GM19395 (cell line): ENCODE results near the gene MOB2.

Experiments used
- ATAC-seq: cut with Tn5 transposase; IDR thresholded peaks from one replicate; pipeline ENCODE4 v1.9.1; 2021; ENCODE audit warnings: mild to moderate bottlenecking, moderate library complexity; ENCODE audit not compliant: unreplicated experiment

Gene MOB2

DNA sequence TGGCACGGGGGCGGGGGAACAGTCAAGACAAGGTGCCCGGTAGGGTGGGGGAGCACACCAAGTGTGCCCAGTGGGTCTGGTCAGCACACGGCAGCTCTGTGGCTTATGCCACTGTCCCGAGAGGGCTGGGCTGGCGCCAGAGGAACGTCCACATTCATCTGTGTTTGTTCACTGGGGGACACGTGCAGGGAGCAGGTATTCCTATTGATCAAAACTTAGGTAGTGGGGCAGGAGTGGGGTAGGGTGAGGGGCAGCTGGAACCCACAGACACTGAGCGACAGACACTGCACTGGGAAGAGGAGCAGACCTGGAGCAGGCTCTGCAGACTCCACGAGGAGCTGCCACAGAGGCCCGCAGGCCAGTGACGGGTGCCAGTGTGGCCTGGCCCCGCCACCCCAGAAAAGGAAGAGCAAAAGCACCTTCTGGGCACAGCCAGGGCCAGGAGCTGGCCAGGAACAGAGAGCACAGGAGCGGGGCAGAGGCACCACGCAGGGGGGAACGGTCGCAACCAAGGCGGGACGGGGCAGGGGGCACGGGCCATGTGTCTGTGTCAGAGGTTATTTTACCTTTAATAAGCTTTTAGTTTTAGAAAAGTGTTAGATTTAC lies 2.1 kb upstream of the MOB2 start:
- ATAC-seq = no peak

DNA sequence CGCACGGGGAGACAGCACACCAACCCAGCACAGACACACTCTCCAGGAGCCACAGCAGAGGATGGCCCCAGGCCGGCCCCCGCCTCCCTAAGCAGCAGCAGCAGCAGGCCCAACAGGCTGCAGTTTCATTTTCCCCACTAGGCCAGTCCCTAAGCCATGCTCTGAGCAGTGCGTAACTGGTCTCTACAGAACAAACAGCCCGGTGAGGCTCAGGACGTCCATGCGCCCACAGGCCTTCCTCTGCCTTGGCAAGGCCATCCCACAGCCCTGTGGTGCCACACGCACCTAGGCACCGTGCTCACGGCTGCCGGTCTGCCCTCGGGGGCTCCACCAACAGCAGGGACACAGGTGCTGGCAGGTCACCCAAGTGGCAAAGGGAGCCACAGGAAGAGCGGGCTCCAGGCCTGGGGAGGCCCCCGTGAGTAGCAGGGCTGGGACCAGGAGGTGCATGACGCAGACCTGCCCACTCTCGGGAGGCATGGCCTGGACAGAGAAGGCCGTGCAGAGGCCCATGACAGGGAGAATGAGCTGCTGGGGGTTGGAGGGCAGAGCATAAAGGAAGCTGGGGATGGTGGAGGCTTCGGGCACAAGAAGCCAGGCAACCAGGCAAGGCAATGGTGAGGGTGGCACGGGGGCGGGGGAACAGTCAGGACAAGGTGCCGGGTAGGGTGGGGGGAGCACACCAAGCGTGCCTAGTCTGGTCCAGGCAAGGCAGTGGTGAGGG lies 1.4 kb upstream of the MOB2 start:
- no peak for ATAC-seq

DNA sequence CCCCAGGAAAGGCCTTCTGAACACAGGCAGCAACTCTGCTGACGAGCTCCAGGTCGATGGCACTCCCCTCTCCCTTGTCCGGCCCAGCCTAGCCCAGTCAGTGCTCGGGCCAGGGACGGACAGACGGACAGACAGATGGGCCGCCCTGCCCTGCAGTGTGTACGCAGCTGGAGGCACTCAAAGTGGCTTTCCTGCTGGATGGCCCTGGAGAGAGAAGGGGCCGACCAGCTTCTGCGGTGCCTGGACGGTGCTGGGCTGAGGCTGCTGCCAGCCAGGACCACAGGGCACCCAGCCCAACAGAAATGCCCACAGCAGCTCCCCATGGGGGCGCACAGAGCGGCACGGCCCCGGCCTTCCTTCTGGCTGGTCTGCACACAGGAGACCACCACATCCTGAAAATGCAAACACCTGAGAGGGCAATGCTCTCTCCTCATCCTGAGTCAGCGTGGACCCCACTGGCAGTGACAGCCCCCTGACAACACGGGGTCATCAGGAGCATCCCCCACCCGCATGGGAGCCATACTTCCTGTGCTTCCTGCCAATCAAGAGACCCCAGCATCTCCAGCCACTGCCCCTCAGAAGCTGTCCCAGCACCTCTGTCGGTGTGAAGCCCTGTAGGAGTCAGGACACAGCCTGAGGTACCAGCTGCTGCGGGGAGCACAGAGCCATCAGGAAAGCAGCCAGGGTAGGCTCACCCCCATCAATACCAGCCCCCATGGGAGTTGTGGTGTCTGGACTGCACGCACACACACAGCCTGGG lies 692 bp upstream of the MOB2 start:
- no peak for ATAC-seq

DNA sequence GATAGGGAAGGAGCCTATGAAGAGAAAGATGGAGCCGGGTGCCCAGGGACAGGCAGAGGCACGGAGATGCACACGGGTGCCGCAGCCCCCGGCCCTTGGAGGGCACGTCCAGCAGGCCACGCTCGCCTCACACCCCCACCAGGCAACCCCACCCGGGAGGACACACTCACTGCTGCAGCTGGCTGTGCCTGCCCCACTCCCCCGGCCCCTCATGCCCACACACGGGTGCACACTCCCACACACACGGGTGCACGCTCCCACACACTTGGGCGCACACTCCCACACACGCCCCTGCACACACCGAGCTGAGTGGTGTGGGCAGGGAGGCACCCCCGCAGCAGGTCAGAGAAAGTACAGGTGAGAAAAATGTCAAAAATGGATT lies 1.1 kb downstream of the MOB2 start:
- no peak for ATAC-seq

DNA sequence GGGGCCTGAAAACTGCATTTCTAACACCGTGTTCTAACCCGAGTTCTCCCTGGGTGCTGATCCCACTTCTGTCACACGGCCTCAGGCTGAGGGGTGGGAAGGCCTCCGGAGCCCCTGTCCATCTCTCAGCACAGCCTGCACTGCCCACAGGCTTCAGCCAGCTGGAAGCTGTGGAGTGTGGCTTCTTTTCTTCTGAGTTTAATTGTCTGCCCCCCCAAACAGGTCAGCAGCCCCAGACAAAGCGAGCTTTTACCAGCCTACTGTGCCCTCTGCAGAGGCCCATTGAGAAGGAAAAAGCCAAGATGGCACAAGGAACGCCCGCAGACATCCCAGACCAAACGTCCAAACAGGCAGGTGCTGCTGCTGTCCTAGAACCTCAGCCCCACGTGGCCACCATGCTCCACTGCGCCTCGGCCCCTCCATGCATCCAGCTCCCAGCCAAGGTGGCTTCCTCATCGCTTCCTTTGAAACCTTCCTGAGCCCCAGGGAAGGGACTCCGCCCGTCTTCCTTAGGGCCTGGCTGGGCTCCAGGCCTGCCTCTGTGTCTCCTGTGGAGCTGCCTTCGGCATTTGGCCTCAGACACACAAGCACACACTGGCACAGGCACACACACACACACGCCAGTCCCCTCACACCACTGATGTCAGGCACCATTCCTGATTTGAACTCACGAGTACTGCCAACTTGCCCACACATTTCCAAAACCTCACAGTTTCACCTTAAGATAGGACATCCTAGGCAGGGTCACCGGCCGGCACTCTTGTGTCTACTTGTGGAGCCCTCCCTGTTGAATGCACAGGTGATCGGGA lies 1.7 kb downstream of the MOB2 start:
- ATAC-seq = no peak

DNA sequence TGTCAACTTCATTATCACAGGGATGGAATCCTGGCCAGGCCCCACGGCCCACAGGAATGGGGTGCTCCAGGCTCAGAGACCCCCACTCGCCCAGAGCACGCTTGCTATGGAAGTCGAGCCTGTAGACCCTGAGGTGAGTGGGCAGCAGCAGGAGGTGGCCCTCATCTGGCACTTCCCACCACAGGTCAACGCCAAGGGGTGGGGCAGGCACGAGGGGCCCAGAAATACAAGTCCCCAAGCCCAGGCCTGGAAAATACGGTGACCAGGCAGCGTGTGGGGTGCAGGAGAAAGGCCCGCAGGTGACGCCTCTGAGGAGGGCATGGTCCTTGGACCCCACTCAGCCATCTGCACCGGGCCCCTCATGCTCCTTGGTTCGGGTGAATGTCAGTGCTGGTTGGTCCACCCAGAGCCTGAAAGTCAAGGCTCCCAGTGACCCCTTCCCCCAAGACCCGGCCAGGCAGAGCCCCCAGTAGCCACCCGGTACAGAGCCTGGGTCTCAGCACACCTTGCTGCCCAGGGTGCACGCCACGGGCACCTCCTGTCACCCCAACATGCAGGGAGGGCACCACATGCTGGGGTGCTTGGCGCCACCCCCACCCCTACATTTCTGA lies 2.4 kb downstream of the MOB2 start:
- ATAC-seq = no peak

DNA sequence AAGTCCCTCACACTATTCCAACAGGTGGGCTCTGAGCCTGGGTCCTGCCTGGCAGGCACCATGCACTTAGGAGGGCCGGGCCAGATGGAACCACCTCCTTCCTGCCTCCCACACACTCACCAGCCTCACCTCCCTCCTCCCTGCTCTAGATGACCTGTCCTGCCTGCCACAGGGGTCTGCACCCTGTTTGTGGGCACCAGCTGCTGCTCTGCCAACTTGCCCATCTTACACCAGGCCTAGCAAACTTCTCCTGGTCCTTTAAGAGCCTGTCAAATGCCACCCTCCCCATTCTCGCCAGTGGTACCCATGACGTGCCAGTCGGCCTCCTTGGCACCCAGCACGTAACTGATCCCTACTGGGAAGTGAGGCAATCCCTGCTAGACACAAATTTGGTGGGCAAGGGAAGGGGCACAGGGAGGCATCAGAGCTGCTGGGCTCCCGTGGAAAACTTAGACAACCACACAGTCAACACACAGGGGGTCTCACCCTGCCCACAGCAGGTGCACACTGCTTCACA lies 3.1 kb downstream of the MOB2 start:
- ATAC-seq = no peak

DNA sequence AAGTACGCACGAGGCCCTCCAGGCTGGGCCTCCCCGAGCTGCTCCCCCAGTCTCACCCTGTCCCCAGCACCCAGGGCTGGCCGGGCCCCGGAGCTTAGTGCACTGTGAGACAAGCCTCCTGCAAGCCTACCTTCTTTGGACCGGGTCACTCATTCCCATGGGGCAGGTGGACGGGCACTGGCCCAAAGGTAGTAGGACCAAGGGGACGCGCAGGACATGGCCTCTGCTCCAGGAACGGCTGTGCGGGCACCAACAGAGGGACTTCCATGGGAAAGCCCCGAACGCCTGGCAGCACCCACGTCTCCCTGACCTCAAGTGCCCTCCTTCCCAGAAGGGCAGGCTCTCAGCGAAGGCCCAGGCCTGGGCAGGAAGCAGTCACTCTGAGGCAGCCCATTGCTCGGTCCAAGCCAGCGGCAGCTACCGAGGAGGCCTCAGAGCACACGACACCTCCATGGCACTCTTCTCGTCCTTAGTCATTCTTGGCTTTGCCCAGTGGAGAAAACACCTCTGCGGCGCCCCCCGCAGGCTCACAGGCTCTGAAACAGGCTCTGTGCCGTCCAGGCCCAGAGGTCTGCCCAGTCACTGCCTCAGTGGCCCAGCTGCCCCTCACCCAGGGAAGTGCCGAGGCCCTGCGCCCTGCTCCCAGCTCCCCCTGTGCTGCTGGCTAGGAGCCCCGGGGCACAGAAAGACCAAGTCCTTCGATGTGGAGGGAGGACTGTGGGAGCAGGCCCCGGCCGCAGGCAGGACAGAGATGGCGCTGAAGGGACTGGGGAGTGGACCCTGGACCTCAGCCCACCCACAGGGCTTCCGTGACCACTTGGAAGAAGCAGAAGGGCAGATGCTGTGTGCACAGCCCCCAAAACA lies 3.8 kb downstream of the MOB2 start:
- no peak for ATAC-seq

DNA sequence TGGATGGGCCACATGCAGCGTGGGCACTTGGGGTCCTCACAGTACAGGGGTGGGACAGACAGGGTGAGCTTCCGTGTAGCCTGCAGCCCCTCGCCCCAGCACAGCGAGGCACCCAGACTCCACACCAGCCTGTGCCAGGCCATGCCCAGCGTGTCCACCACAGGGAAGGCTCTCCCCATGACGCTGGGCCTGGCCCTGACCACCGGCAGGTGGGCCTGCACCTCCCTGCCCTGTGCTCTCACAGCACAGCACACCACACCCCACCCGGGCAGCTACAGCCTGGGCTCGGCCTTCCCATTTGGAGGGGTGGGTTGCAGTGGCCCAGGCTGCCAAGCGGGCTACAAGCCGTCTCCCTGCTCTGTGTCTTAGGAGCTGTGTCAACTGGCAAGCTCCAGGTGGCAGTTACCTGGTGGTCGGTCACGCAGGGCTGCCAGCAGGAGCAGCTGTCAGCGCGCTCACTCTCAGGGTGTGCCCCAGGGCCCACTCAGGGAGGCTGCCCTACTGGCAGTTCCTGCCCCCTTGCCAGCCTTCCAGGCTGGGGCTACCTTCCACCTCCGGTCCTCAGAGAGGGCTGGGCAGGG lies 4.6 kb downstream of the MOB2 start:
- no peak for ATAC-seq

DNA sequence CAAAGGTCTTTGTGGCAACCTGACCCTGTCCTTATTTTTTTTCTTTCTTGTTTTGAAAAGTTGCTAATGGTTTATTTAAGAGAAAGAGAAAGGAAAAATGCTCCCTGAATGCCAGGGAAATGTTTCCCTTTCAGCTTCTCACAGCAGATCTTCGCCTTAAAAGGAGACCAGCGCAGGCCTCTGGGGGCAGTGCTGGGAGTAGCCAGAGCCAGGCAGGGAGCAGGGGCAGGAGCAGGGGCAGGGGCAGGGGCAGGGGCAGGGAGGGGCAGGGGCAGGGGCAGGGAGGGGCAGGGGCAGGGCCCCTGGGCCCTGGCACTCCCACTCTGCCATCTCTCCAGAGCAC lies 5.1 kb downstream of the MOB2 start:
- no peak for ATAC-seq

DNA sequence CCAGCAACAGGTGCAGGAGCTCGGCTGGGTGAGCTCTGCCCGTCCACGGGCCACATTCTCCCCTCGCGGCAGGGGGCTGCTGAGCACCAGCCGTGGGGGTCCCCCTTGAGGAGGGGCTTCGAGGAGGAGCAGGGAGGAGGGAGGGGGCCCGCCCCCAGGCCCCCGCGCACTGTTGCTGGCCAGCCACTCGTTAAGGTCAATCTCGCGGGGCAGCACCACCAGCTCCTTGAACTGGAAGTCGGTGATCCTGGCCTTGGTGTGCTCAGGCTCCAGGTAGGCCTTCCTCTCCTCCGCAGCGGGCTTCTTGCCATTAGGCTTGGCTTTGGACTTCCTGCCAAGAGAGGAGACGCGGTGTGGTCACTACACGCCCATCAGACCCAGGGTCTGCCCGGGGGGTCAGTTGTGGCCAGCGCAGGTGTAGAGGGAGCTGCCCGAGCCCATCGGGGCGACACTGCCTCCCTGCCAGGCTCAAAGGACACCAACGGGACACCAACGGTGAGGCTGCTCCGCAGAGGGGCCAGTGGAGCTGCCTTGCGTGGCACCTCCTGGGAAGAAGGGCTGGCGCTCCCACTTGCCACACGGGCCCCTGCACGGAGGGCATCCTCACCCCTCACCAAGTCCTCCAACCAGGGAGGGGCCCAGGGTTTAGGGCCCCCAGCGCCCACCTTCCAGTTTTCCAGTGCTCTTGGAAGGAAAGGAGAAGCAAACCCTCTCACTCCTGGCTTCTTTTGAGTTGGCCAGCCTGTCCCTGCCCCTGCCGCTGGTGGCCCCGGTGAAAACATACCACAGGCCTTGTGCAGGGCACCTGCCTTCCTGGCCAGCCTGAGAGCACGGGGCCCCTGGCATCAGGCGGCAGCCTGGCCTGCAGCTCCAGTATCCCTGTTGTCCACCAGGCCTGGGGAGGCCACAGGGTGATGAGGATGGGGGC lies 5.8 kb downstream of the MOB2 start:
- no peak for ATAC-seq

DNA sequence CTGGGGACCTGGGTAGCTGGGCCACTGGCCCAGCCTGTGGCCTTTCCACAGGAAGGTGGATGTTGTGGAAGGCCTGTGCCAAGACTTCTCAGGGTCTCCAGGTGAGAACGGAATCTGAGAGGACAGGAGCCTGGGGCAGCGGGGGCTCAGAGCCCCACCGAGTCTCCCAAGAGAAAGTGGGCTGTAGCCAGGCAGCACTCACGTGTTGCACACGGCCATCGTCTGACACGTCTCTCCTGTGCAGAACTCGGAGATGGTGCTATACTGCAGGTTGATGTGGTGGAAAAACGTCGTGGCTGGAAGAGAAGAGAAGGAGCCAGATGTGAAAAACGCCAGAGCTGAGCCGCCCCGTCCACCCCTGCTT lies 6.4 kb downstream of the MOB2 start:
- no peak for ATAC-seq

DNA sequence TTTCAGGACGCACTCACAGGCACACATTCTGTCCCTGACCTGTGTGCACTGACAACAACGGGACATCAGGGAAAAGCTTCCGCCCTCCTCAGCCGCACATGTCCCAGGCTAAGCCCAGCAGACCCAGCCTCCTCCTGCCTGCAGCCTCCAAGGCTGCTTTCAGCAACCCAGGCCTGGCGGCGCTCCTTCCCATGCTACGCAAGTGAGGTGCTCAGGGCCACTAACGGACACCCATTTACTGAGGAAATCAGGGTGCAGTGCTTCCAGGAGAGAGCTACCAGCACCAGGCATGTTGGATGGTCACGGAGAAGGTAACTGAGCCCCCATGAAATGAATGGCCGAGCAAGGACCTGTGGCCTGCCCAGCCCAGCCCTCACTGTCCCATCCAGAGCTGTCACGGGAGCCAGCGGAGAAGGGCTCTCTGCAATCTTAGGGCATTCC lies 6.9 kb downstream of the MOB2 start:
- ATAC-seq = no peak

DNA sequence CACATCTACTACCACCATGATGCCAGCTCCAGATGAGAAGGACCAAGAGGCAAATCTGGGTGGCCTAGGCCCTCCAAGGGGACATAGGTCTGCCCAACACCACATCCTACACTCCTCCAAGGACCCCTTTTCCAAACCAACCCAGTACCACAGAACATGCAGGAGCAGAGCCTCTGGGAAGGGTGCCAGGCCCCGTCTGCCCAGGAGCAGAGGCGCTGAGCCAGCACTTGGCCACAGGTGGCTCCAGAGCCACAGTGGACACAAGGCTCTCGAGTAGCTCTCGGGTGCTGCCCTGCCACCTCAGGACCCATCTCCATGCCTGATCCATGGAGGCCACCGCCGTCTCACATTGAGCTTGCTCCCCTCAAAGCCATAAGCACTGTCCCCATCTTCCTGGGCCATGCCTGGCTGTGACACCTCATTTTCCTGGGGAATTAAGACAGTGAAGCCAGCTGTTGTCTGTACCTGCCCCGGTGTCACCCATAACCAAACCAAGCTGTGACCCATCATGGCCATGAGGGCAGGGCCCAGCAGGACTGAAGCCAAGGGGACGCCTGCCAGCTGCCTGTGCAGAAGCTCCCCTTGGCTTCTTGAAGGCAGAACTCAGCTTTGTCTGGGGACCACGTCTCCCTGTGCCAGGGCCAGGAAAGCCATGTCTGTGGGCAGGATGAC lies 7.4 kb downstream of the MOB2 start:
- ATAC-seq = no peak

DNA sequence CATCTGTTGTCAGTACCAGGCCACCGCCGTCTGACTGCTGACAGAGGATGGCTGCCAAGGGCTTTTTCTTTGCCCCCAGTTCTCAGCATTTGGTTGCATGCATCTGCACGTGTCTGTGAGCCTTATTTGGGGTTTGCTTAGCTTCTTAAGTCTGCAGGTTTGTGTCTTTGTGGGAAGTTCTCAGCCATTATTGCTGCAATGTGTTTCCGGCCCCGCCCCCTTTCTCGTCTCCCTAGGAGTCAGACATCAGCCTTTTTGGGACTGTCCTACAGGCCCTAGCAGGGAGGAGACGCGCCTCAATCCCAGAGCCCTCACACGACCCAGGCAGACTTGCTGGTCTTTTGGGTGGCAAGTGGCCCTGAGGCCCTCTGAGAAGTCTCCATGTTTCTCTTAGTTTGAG lies 8.0 kb downstream of the MOB2 start:
- no peak for ATAC-seq

DNA sequence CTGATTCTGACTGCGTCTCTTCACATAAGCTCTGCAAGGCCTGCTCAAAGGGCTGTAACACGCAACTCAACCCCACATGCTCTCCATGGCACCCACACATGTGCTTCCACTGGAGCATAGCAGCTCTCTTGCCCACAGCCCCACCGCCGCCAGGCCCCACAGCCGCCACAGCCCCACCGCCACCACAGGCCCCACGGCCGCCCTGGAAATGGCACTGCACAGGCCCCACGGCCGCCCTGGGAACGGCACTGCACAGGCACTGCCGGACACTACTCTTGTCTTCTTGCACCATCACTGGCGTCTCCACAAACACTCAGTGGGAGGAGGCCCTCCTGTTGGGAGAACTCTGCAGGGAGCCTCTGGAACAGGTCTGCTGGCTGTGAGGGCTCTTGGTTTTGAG lies 8.6 kb downstream of the MOB2 start:
- ATAC-seq = no peak

DNA sequence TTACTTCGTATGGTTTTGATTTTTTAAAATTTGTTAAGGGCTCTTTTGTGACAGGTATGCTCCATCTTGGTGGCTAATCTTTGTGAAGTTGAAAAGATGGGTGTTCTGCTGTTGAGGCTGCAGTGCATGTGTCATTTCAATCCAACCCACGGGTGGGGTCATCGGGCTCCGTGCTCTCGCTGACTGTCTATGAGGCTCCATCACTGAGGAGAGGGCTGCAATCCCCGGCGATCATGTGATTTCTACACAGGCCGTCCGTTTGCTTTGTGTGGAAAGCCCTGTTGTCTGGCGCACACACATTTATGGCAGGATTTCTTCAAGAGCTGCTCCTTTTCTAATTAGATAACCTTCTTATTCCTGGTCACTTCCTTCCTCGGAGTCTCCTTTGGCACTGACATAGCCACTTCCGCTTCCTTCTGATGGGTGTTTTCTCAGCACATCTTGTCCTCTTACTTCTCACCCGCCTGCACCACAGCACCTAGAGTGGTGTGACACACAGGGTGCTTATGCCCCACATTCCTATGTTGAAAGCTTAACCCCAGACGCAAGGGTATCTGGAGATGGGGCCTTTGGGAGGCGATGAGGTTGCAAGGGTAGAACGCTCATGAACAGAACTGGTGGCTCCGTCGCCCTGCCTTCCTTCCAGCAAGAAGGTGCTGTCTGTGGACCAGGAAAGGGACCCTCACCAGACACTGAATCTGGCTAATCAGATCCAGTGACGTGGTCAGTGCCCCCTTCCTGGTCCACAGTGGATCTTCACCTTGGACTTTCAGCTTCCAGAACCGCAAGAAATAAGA lies 9.4 kb downstream of the MOB2 start:
- ATAC-seq = no peak
